Smooth muscle cell (in vitro differentiated cells): Measurements from ENCODE around the gene PLD5. TPM values are rescaled to one million over a fixed set of nuclear protein-coding genes. Genes with fewer than 3 reads are reported as not detected.

Experiments used
- DNase-seq: peaks from one replicate; lab custom pipeline; 2025; ENCODE audit not compliant: unreplicated experiment; lab: John Stamatoyannopoulos, UW
- H2AFZ ChIP-seq: fragments of 200-600 bp; sonication (generic); 2 replicates; pipeline ENCODE4 v1.6.0; 2016; ENCODE audit warnings: antibody characterized with exemption, low read depth, mild to moderate bottlenecking
- H3F3A ChIP-seq: fragments of 200-600 bp; sonication (generic); 2 replicates; pipeline ENCODE4 v1.6.0; 2017; ENCODE audit warnings: antibody characterized with exemption, low read depth
- H3K27ac ChIP-seq: fragments of 200-600 bp; sonication (generic); 2 replicates; pipeline ENCODE4 v1.5.1; 2016; ENCODE audit warnings: low read depth, mild to moderate bottlenecking
- H3K27me3 ChIP-seq: fragments of 200-600 bp; sonication (generic); 2 replicates; pipeline ENCODE4 v1.6.1; 2016; ENCODE audit warnings: low read depth, mild to moderate bottlenecking
- H3K36me3 ChIP-seq: fragments of 200-600 bp; sonication (generic); 2 replicates; pipeline ENCODE4 v1.5.1; 2016; ENCODE audit warnings: low read depth
- H3K4me1 ChIP-seq: fragments of 200-600 bp; sonication (generic); 2 replicates; pipeline ENCODE4 v1.5.1; 2016; ENCODE audit warnings: low read depth
- H3K4me2 ChIP-seq: fragments of 200-600 bp; sonication (generic); 2 replicates; pipeline ENCODE4 v1.6.0; 2016; ENCODE audit warnings: mild to moderate bottlenecking
- H3K4me3 ChIP-seq: fragments of 200-600 bp; sonication (generic); 2 replicates; pipeline ENCODE4 v1.5.1; 2016; ENCODE audit warnings: mild to moderate bottlenecking
- H3K79me2 ChIP-seq: fragments of 200-600 bp; sonication (generic); 2 replicates; pipeline ENCODE4 v1.6.0; 2016; ENCODE audit warnings: low read depth, mild to moderate bottlenecking
- H3K9ac ChIP-seq: fragments of 200-600 bp; sonication (generic); 2 replicates; pipeline ENCODE4 v1.6.0; 2016; ENCODE audit warnings: low read depth
- H3K9me3 ChIP-seq: fragments of 200-600 bp; sonication (generic); replicated peaks from 2 replicates; pipeline ENCODE4 v1.5.1; 2016; ENCODE audit warnings: low read depth
- H4K20me1 ChIP-seq: fragments of 200-600 bp; sonication (generic); 2 replicates; pipeline ENCODE4 v1.6.0; 2016; ENCODE audit warnings: low read depth
- CTCF ChIP-seq: fragments of 200-600 bp; sonication (generic); IDR thresholded peaks from 2 replicates; pipeline ENCODE4 v1.5.1; 2017; ENCODE audit warnings: borderline replicate concordance, mild to moderate bottlenecking, antibody characterized with exemption; ENCODE audit not compliant: insufficient read depth, poor library complexity, severe bottlenecking
- WGBS: methylation state at CpG from one replicate; pipeline ENCODE4 v1.1.7; 2016; ENCODE audit warnings: low lambda C conversion rate; 5-methylcytosine and 5-hydroxymethylcytosine counted together
- polyA plus RNA-seq: library from polyadenylated mRNA; unstranded; fragments of >200 nt; fragmentation: Nextera tagmentation; extraction: Ambion mirVana; gene quantifications from 2 replicates; pipeline ENCODE4 v1.2.1, GENCODE V29; 2016
- total RNA-seq: library from RNA; depleted of rRNA; stranded (reverse); fragments of >200 nt; gene quantifications from 2 replicates; pipeline ENCODE4 v1.2.3, GENCODE V29; 2014

The PLD5 gene
- total and polyA plus RNA-seq, 2 experiments from 2014 or later: 0.25 to 0.27 TPM

GRCh38 chr1:242199776-242200458, 324.6 kb downstream of the PLD5 start:
- H3K4me1 ChIP-seq: no peaks in the 10 kb centered on the region
- no peaks in the 10 kb centered on the region for H4K20me1 ChIP-seq
- WGBS: 76% methylated on average over 8 of the region's 8 CpGs
- no peak overlapping the region for H2AFZ ChIP-seq
- H3K36me3 ChIP-seq: no peaks in the 10 kb centered on the region
- no peaks in the 10 kb centered on the region for H3K27me3 ChIP-seq
- no peak overlapping the region for H3K4me3 ChIP-seq
- H3F3A ChIP-seq: no peaks in the 10 kb centered on the region
- H3K4me2 ChIP-seq: no peak overlapping the region
- H3K9me3 ChIP-seq: no peaks in the 10 kb centered on the region
- no peak for TF ChIP-seq CTCF
- H3K79me2 ChIP-seq: no peaks in the 10 kb centered on the region
- no peak overlapping the region for H3K9ac ChIP-seq
- peak overlapping the region; percentile 33 for H3K27ac ChIP-seq
- no peak for DNase-seq

- H3K27me3 ChIP-seq: no peaks in the 10 kb centered on the region
- H3K4me3 ChIP-seq: no peak overlapping the region
- H3K79me2 ChIP-seq: no peaks in the 10 kb centered on the region
- no peaks in the 10 kb centered on the region for H3K4me1 ChIP-seq
- H3K9me3 ChIP-seq: no peaks in the 10 kb centered on the region
- no peak for TF ChIP-seq CTCF
- 86% methylated on average over 9 of the region's 9 CpGs for WGBS
- no peaks in the 10 kb centered on the region for H4K20me1 ChIP-seq
- no peaks in the 10 kb centered on the region for H3F3A ChIP-seq
- no peak overlapping the region for H3K27ac ChIP-seq
- no peak overlapping the region for H3K9ac ChIP-seq
- no peak for DNase-seq
- no peak overlapping the region for H2AFZ ChIP-seq
- H3K36me3 ChIP-seq: no peaks in the 10 kb centered on the region
- no peak overlapping the region for H3K4me2 ChIP-seq
Observed at GRCh38 chr1:242197907-242198820, 326.3 kb downstream of the PLD5 start.

- H3K9ac ChIP-seq: no peak overlapping the region
- H2AFZ ChIP-seq: no peak overlapping the region
- no peaks in the 10 kb centered on the region for H3F3A ChIP-seq
- no peaks in the 10 kb centered on the region for H3K36me3 ChIP-seq
- DNase-seq: no peak
- no peak for TF ChIP-seq CTCF
- no peaks in the 10 kb centered on the region for H3K9me3 ChIP-seq
- no peaks in the 10 kb centered on the region for H3K79me2 ChIP-seq
- no peaks in the 10 kb centered on the region for H3K27me3 ChIP-seq
- H3K4me3 ChIP-seq: no peak overlapping the region
- no peak overlapping the region for H3K27ac ChIP-seq
- no peak overlapping the region for H3K4me2 ChIP-seq
- H3K4me1 ChIP-seq: no peaks in the 10 kb centered on the region
- WGBS: 90% methylated on average over 5 of the region's 5 CpGs
- no peaks in the 10 kb centered on the region for H4K20me1 ChIP-seq
Observed at GRCh38 chr1:242196914-242197313, 327.6 kb downstream of the PLD5 start.
